ENCODE results near the gene ATP2B2.
"Not testable (repeated sequence)": the region's sequence is repeated elsewhere in the genome, so short reads cannot be mapped to it uniquely, and the experiment has no call there.

ATP2B2 gene

GRCh38 chr3:10389995-10390394, 115.4 kb downstream of the ATP2B2 start:
- no peak for DNase-seq (ENCODE audit: extremely low read depth in 1 of 2, low read depth in 1 of 2)

- DNase-seq (ENCODE audit: extremely low read depth in 1 of 2, low read depth in 1 of 2): no peak
Measured at GRCh38 chr3:10389339-10389738, 116.0 kb downstream of the ATP2B2 start.

- no peak for DNase-seq (ENCODE audit: extremely low read depth in 1 of 2, low read depth in 1 of 2)
Measured at GRCh38 chr3:10387881-10388609, 117.3 kb downstream of the ATP2B2 start.

GRCh38 chr3:10386121-10386520, 119.3 kb downstream of the ATP2B2 start:
- no peak for DNase-seq (ENCODE audit: extremely low read depth in 1 of 2, low read depth in 1 of 2)

GRCh38 chr3:10384541-10385360, 120.6 kb downstream of the ATP2B2 start:
- no peak for DNase-seq (ENCODE audit: extremely low read depth in 1 of 2, low read depth in 1 of 2)

- no peak for DNase-seq (ENCODE audit: extremely low read depth in 1 of 2, low read depth in 1 of 2)
Measured at GRCh38 chr3:10383850-10384248, 121.5 kb downstream of the ATP2B2 start.

- DNase-seq (ENCODE audit: extremely low read depth in 1 of 2, low read depth in 1 of 2): no peak
Measured at GRCh38 chr3:10382892-10383849, 122.2 kb downstream of the ATP2B2 start.

- not testable (repeated sequence) for DNase-seq (ENCODE audit: extremely low read depth in 1 of 2, low read depth in 1 of 2)
Measured at GRCh38 chr3:10382445-10382844, 122.9 kb downstream of the ATP2B2 start.

GRCh38 chr3:10381336-10381735, 124.0 kb downstream of the ATP2B2 start:
- no peak for DNase-seq (ENCODE audit: extremely low read depth in 1 of 2, low read depth in 1 of 2)

GRCh38 chr3:10380906-10381305, 124.5 kb downstream of the ATP2B2 start:
- no peak for DNase-seq (ENCODE audit: extremely low read depth in 1 of 2, low read depth in 1 of 2)

GRCh38 chr3:10379961-10380360, 125.4 kb downstream of the ATP2B2 start:
- no peak for DNase-seq (ENCODE audit: extremely low read depth in 1 of 2, low read depth in 1 of 2)

GRCh38 chr3:10379161-10379560, 126.2 kb downstream of the ATP2B2 start:
- DNase-seq (ENCODE audit: extremely low read depth in 1 of 2, low read depth in 1 of 2): no peak

GRCh38 chr3:10378742-10379141, 126.6 kb downstream of the ATP2B2 start:
- DNase-seq (ENCODE audit: extremely low read depth in 1 of 2, low read depth in 1 of 2): no peak

- DNase-seq (ENCODE audit: extremely low read depth in 1 of 2, low read depth in 1 of 2): no peak
Measured at GRCh38 chr3:10378246-10378645, 127.1 kb downstream of the ATP2B2 start.

GRCh38 chr3:10377148-10377725, 128.1 kb downstream of the ATP2B2 start:
- DNase-seq (ENCODE audit: extremely low read depth in 1 of 2, low read depth in 1 of 2): no peak

- no peak for DNase-seq (ENCODE audit: extremely low read depth in 1 of 2, low read depth in 1 of 2)
Measured at GRCh38 chr3:10376353-10376752, 129.0 kb downstream of the ATP2B2 start.

- DNase-seq (ENCODE audit: extremely low read depth in 1 of 2, low read depth in 1 of 2): no peak
Measured at GRCh38 chr3:10375296-10376053, 129.9 kb downstream of the ATP2B2 start.

GRCh38 chr3:10374311-10374710, 131.1 kb downstream of the ATP2B2 start:
- DNase-seq (ENCODE audit: extremely low read depth in 1 of 2, low read depth in 1 of 2): no peak

GRCh38 chr3:10373686-10374261, 131.6 kb downstream of the ATP2B2 start:
- DNase-seq (ENCODE audit: extremely low read depth in 1 of 2, low read depth in 1 of 2): no peak

GRCh38 chr3:10371789-10372188, 133.6 kb downstream of the ATP2B2 start:
- no peak for DNase-seq (ENCODE audit: extremely low read depth in 1 of 2, low read depth in 1 of 2)
